Measurements from ENCODE around the gene CHD5. TPM values are rescaled to one million over a fixed set of nuclear protein-coding genes. Genes with fewer than 3 reads are reported as not detected.

Gene CHD5
- total and polyA plus RNA-seq, 4 donors, result 0.10 to 0.55 (median 0.31) TPM

GRCh38 chr1:6168947-6169586, 11.1 kb downstream of the CHD5 start:
- H3K36me3 ChIP-seq (ENCODE audit: control insufficient read depth in 4 of 4, insufficient read depth in 4 of 4, low read length in 4 of 4), result no peaks in the 10 kb centered on the region
- H3K27me3 ChIP-seq (ENCODE audit: control insufficient read depth in 3 of 3, insufficient read depth in 3 of 3, low read length in 2 of 3), result peaks cover 0 to 7% (median 5%) of the 10 kb centered on the region in 3 donors
- H3K27ac ChIP-seq (ENCODE audit: low read depth in 1 of 2, low read length in 1 of 2), result no peak overlapping the region
- TF ChIP-seq CTCF (IDR thresholded peaks at IDR 0.05; ENCODE audit: control extremely low read depth, extremely low read depth), result no peak
- H3K9ac ChIP-seq (ENCODE audit: insufficient read depth in 1 of 2, low read length in 2 of 2), result no peak overlapping the region
- WGBS, 2 donors, result 77 to 78% methylated on average over 18 of the region's 18 CpGs
- DNase-seq, result no peak
- H3K4me3 ChIP-seq, result no peak overlapping the region
- peaks cover 0 to 4% (median 0%) of the 10 kb centered on the region in 5 donors for H3K4me1 ChIP-seq (ENCODE audit: control insufficient read depth in 5 of 5, insufficient read depth in 5 of 5, low read length in 5 of 5)
- H3K9me3 ChIP-seq (ENCODE audit: control insufficient read depth in 4 of 4, insufficient read depth in 3 of 4, low read length in 3 of 4), result peaks cover 0 to 1% (median 0%) of the 10 kb centered on the region in 4 donors
- no peak for ATAC-seq (ENCODE audit: insufficient read depth, low FRiP score)

GRCh38 chr1:6167391-6168303, 12.5 kb downstream of the CHD5 start:
- peaks cover 0 to 7% (median 7%) of the 10 kb centered on the region in 3 donors for H3K27me3 ChIP-seq (ENCODE audit: control insufficient read depth in 3 of 3, insufficient read depth in 3 of 3, low read length in 2 of 3)
- no peak overlapping the region for H3K27ac ChIP-seq (ENCODE audit: low read depth in 1 of 2, low read length in 1 of 2)
- no peaks in the 10 kb centered on the region for H3K36me3 ChIP-seq (ENCODE audit: control insufficient read depth in 4 of 4, insufficient read depth in 4 of 4, low read length in 4 of 4)
- H3K9ac ChIP-seq (ENCODE audit: insufficient read depth in 1 of 2, low read length in 2 of 2), result no peak overlapping the region
- H3K4me1 ChIP-seq (ENCODE audit: control insufficient read depth in 5 of 5, insufficient read depth in 5 of 5, low read length in 5 of 5), result peaks cover 0 to 4% (median 0%) of the 10 kb centered on the region in 5 donors
- H3K9me3 ChIP-seq (ENCODE audit: control insufficient read depth in 4 of 4, insufficient read depth in 3 of 4, low read length in 3 of 4), result peaks cover 0 to 1% (median 0%) of the 10 kb centered on the region in 4 donors
- no peak for TF ChIP-seq CTCF (IDR thresholded peaks at IDR 0.05; ENCODE audit: control extremely low read depth, extremely low read depth)
- H3K4me3 ChIP-seq, result no peak overlapping the region
- WGBS, 2 donors, result 68 to 70% methylated on average over 34 of the region's 34 CpGs
- ATAC-seq (ENCODE audit: insufficient read depth, low FRiP score), result no peak
- no peak for DNase-seq

GRCh38 chr1:6166655-6167390, 13.3 kb downstream of the CHD5 start:
- 81 to 86% methylated on average over 19 of the region's 19 CpGs for WGBS, 2 donors
- Histone ChIP-seq H3K9ac (ENCODE audit: insufficient read depth in 1 of 2, low read length in 2 of 2) (no peak overlapping the region), H3K36me3 (ENCODE audit: control insufficient read depth in 4 of 4, insufficient read depth in 4 of 4, low read length in 4 of 4) (no peaks in the 10 kb centered on the region), H3K27ac (ENCODE audit: low read depth in 1 of 2, low read length in 1 of 2) (no peak overlapping the region), H3K9me3 (ENCODE audit: control insufficient read depth in 4 of 4, insufficient read depth in 3 of 4, low read length in 3 of 4) (peaks cover 0 to 1% (median 0%) of the 10 kb centered on the region in 4 donors), H3K4me3 (no peak overlapping the region), H3K4me1 (ENCODE audit: control insufficient read depth in 5 of 5, insufficient read depth in 5 of 5, low read length in 5 of 5) (peaks cover 0 to 4% (median 0%) of the 10 kb centered on the region in 5 donors), H3K27me3 (ENCODE audit: control insufficient read depth in 3 of 3, insufficient read depth in 3 of 3, low read length in 2 of 3) (peaks cover 0 to 7% (median 7%) of the 10 kb centered on the region in 3 donors)
- no peak for TF ChIP-seq CTCF (IDR thresholded peaks at IDR 0.05; ENCODE audit: control extremely low read depth, extremely low read depth)
- no peak for DNase-seq
- ATAC-seq (ENCODE audit: insufficient read depth, low FRiP score), result no peak

Data from lung (tissue), 12 donors.